ENCODE measurements around the gene DOCK3. TPM values are rescaled to one million over a fixed set of nuclear protein-coding genes. Genes with fewer than 3 reads are reported as not detected.
A peak's percentile ranks its signal among the peaks of the same experiment; 100 is the strongest.

DOCK3 gene
- total RNA-seq, 2 donors from 2014 or later, result 7.7 to 8.5 TPM

DNA sequence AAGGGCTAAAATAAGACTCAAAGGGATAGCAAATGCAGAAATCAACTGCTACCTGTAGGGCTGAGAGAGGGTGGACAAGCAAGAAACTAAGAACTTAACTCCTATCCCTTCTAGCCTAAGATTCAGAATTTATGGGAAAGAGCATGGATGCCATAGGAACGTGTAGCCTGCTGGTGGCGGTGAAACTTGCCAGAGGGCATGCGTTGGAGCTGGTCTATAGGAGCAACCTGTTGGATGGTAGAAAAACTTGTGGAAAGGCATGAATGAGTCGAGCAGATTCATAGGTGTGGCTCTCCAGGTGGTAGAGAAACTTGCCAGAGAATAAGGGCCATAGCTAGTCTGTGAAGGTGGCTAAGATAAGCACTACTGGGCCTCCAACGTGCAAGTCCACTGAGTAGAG, 137.2 kb downstream of the DOCK3 start:
- Histone ChIP-seq H3K27me3 (ENCODE audit: control insufficient read depth, insufficient read depth, low read length, poor library complexity, severe bottlenecking) (no peaks in the 10 kb centered on the region), H3K36me3 (ENCODE audit: control insufficient read depth, insufficient read depth, low read length) (no peaks in the 10 kb centered on the region), H3K27ac (ENCODE audit: low read depth, low read length) (no peak overlapping the region), H3K4me3 (ENCODE audit: low read length) (no peak overlapping the region), H3K9ac (ENCODE audit: extremely low read depth, low read length, poor library complexity, severe bottlenecking) (no peak overlapping the region), H3K9me3 (ENCODE audit: control insufficient read depth, low read length) (no peaks in the 10 kb centered on the region), H3K4me1 (ENCODE audit: control insufficient read depth, insufficient read depth, low read length) (no peaks in the 10 kb centered on the region)
- TF ChIP-seq, protein P1, sequence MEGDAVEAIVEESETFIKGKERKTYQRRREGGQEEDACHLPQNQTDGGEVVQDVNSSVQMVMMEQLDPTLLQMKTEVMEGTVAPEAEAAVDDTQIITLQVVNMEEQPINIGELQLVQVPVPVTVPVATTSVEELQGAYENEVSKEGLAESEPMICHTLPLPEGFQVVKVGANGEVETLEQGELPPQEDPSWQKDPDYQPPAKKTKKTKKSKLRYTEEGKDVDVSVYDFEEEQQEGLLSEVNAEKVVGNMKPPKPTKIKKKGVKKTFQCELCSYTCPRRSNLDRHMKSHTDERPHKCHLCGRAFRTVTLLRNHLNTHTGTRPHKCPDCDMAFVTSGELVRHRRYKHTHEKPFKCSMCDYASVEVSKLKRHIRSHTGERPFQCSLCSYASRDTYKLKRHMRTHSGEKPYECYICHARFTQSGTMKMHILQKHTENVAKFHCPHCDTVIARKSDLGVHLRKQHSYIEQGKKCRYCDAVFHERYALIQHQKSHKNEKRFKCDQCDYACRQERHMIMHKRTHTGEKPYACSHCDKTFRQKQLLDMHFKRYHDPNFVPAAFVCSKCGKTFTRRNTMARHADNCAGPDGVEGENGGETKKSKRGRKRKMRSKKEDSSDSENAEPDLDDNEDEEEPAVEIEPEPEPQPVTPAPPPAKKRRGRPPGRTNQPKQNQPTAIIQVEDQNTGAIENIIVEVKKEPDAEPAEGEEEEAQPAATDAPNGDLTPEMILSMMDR (conservative IDR thresholded peaks at IDR 0.05), result no peak
- WGBS, 2 experiments (ENCODE audit: insufficient coverage in 1 of 2, insufficient read length in 1 of 2), result 91 to 97% methylated on average over 3 to 5 of the region's 5 CpGs
- Mint-ChIP-seq H3K36me3 (ENCODE audit: low read depth) (no peaks in the 10 kb centered on the region), H3K9me3 (no peaks in the 10 kb centered on the region), H3K4me1 (peaks cover 7% of the 10 kb centered on the region), H3K27ac (no peak overlapping the region), H3K4me3 (no peak overlapping the region), H3K27me3 (ENCODE audit: insufficient read depth) (no peaks in the 10 kb centered on the region)
- DNase-seq, result no peak

DNA sequence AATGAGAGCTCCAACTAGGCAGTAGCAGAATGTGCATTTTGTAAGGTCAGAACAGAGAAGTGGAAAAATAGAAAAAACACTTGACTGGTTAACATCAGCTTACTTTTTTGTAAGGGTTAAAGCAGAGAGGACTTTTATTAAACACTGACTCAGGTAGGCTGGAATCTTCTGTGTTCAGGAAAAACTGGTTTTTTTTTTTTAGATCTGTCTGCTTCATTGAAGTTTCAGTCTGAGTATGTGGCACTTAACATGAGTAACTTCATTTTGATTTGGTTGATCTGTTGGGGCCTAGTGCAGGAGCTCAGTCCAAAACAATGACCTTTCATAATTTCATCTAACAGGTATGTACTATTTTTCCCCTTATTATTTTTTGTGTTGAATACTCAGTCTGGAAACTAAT, 141.1 kb downstream of the DOCK3 start:
- no peak for DNase-seq
- peaks cover 9% of the 10 kb centered on the region for H3K9me3 ChIP-seq (ENCODE audit: control insufficient read depth, low read length)
- H3K9ac ChIP-seq (ENCODE audit: extremely low read depth, low read length, poor library complexity, severe bottlenecking), result no peak overlapping the region
- no peaks in the 10 kb centered on the region for H3K27me3 Mint-ChIP-seq (ENCODE audit: insufficient read depth)
- H3K27me3 ChIP-seq (ENCODE audit: control insufficient read depth, insufficient read depth, low read length, poor library complexity, severe bottlenecking), result no peaks in the 10 kb centered on the region
- TF ChIP-seq, protein P1 (conservative IDR thresholded peaks at IDR 0.05), result no peak
- no peaks in the 10 kb centered on the region for H3K4me1 ChIP-seq (ENCODE audit: control insufficient read depth, insufficient read depth, low read length)
- H3K36me3 ChIP-seq (ENCODE audit: control insufficient read depth, insufficient read depth, low read length), result no peaks in the 10 kb centered on the region
- peaks cover 26% of the 10 kb centered on the region for H3K4me1 Mint-ChIP-seq
- H3K27ac ChIP-seq (ENCODE audit: low read depth, low read length), result no peak overlapping the region
- H3K9me3 Mint-ChIP-seq, result peaks cover 7% of the 10 kb centered on the region
- H3K36me3 Mint-ChIP-seq (ENCODE audit: low read depth), result no peaks in the 10 kb centered on the region
- no peak overlapping the region for H3K4me3 Mint-ChIP-seq
- no peak overlapping the region for H3K4me3 ChIP-seq (ENCODE audit: low read length)
- H3K27ac Mint-ChIP-seq, result peak overlapping the region; percentile 38

DNA sequence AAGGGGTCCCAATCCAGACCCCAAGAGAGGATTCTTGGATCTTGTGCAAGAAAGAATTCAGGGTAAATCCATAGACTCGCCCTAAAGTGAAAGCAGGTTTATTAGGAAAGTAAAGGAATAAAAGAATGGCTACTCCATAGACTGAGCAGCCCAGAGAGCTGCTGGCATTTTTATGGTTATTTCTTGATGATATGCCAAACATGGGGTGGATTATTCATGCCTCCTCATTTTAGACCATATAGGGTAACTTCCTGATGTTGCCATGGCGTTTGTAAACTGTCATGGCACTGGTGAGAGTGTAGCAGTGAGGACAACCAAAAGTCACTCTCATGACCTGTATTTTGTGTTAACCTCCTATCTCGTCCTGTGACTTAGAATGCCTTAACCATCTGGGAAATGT, 142.2 kb downstream of the DOCK3 start:
- Histone ChIP-seq H3K27ac (ENCODE audit: low read depth, low read length) (peak overlapping the region; percentile 24), H3K9me3 (ENCODE audit: control insufficient read depth, low read length) (peaks cover 9% of the 10 kb centered on the region), H3K9ac (ENCODE audit: extremely low read depth, low read length, poor library complexity, severe bottlenecking) (no peak overlapping the region), H3K27me3 (ENCODE audit: control insufficient read depth, insufficient read depth, low read length, poor library complexity, severe bottlenecking) (no peaks in the 10 kb centered on the region), H3K4me1 (ENCODE audit: control insufficient read depth, insufficient read depth, low read length) (no peaks in the 10 kb centered on the region), H3K4me3 (ENCODE audit: low read length) (no peak overlapping the region), H3K36me3 (ENCODE audit: control insufficient read depth, insufficient read depth, low read length) (no peaks in the 10 kb centered on the region)
- H3K27me3 Mint-ChIP-seq (ENCODE audit: insufficient read depth), result no peaks in the 10 kb centered on the region
- no peaks in the 10 kb centered on the region for H3K36me3 Mint-ChIP-seq (ENCODE audit: low read depth)
- H3K9me3 Mint-ChIP-seq, result peaks cover 9% of the 10 kb centered on the region
- no peak for DNase-seq
- WGBS, 2 experiments (ENCODE audit: insufficient coverage in 1 of 2, insufficient read length in 1 of 2), result 73 to 87% methylated on average over 2 to 3 of the region's 3 CpGs
- peak overlapping the region; percentile 33 for H3K27ac Mint-ChIP-seq
- H3K4me1 Mint-ChIP-seq, result peaks cover 26% of the 10 kb centered on the region
- H3K4me3 Mint-ChIP-seq, result no peak overlapping the region
- TF ChIP-seq, protein P1 (conservative IDR thresholded peaks at IDR 0.05), result no peak
